HG03432 (cell line): ENCODE results near the gene TTC9.

Experiments
- ATAC-seq: cut with Tn5 transposase; IDR thresholded peaks from one replicate; pipeline ENCODE4 v1.9.1; 2021; ENCODE audit warnings: mild to moderate bottlenecking, moderate library complexity; ENCODE audit not compliant: unreplicated experiment

Gene TTC9

GRCh38 chr14:70643967-70644366 is 2.3 kb downstream of the TTC9 start:
- ATAC-seq = no peak

DNA sequence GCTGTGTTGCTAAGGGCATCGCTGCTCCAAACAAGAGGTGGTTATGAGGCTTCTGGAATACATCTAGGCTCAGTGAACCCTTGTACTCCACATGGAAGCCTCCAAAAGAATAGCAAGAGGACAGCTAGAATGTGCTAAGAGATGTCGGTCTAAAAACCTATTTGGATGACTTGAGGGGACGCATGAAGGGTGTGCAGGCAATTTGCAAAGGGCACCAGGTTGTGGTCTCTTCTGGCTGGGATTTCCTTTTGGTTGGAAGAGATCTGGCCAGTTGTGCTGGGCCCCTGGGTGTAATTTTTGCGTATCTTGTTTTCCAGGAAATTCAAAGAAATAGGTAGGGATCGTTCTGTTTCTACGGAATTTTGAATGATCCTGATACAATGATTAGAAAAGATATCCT is 4.2 kb downstream of the TTC9 start:
- no peak for ATAC-seq

DNA sequence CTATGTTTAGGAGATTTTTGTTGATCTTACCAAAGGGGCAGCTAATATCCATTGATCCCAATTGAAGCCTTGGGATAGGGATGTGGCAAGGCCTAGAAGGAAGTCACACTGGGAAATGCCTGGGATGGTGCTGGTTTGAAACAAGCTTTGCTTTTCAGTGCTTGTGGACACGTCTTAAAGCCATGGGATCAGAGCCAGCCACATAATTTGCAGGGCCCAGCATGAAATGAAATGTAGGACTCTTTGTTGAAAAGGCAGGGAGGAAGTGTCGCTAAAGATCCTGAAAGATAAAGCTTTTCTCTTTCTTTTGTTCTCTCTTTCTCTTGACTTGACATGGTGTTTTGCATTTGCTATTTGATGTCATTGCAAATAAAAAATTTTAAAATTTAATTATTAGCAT is 5.0 kb downstream of the TTC9 start:
- no peak for ATAC-seq

DNA sequence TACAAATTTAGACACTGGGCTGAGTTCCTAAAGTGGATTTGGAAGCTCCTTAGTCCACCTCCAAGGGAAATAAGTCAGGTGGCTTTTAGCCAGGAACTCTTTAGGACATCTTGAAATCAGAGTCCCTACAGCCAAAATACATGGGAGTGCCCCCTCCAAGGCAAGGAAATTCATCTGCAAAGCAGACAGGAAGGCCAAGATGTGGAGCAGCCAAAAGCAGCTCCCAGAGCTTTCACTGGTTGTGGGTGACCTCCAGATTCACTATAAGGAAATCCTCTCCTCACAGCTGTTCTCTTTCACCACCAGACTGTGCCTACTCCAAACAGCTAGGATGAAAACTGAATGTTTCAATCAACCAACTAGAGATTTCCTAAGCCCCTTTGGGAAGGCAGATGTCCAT is 6.6 kb downstream of the TTC9 start:
- no peak for ATAC-seq

- ATAC-seq = no peak
Observed at GRCh38 chr14:70649803-70650202, 8.1 kb downstream of the TTC9 start.

GRCh38 chr14:70651522-70651921 is 9.8 kb downstream of the TTC9 start:
- no peak for ATAC-seq

- no peak for ATAC-seq
Observed at GRCh38 chr14:70652871-70653270, 11.2 kb downstream of the TTC9 start.

GRCh38 chr14:70653662-70654061 is 11.9 kb downstream of the TTC9 start:
- no peak for ATAC-seq

DNA sequence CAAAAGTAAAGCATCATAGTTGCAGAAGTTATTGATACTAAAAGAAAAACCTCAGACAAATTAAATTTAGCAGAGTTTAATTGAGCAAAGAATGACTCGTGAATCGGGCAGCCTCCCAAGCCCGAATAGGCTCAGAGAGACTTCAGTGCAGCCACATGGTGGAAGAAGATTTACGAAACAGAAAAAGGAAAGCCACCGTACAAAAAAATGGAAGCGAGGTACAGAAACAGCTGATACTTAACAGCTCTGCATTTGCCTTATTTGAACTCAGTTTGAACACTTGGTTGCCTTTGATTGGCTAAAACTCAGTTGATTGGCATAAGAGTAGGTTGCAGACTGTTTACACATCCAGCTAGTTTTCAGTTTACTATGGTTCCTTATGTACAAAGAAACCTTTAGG is 12.9 kb downstream of the TTC9 start:
- ATAC-seq = peak; percentile 28

DNA sequence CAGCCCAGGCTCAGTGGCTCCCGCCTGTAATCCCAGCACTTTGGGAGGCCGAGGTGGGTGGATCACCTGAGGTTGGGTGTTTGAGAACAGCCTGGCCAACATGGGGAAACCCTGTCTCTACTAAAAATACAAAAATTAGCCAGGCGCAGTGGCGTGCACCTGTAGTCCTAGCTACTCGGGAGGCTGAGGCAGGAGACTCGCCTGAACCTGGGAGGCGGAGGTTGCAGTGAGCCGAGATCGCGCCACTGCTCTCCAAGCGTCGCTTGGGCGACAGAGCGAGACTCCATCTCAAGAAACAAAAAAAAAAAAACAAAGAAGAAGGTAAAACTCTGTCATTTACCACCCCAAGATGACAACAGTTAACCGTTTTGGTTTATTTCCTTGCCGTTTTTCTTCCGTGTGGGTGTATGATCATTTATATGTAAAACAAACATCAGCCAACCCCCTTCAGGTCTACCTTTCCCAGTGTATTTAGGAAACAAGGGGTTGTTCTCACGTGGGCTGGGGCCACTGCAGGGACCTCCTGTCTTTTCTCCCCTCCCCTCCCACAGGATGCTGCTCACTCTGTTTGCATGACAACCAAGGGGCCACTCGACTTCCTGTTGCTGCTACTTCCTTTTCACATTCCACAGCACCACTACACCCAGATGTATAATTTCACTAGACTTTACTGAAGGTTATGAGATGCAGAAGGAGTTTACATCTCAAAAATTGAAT is 13.6 kb downstream of the TTC9 start:
- ATAC-seq = peak; percentile 81

- ATAC-seq = no peak
Observed at GRCh38 chr14:70658899-70659298, 17.2 kb downstream of the TTC9 start.

- ATAC-seq = no peak
Observed at GRCh38 chr14:70660967-70661893, 19.5 kb downstream of the TTC9 start.

DNA sequence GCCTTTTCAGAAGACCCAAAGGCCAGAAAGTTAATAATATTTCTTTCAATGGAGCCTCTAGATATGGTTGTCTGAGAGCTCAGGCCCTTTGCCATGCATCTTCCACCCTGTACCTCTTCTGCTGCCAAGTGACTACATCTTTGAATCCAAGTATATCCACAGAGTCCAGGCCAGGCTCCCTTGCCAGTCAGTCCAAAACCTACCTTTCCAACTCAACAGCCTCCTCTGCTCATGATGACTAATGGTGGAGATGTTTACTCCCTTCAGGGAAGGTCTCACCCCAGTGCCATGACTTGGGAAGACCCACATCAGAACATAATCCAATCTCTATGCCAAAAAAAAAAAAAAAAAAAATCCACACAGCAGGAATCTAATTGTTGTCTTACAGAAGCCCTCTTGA is 20.4 kb downstream of the TTC9 start:
- no peak for ATAC-seq

- no peak for ATAC-seq
Observed at GRCh38 chr14:70662816-70663215, 21.1 kb downstream of the TTC9 start.

DNA sequence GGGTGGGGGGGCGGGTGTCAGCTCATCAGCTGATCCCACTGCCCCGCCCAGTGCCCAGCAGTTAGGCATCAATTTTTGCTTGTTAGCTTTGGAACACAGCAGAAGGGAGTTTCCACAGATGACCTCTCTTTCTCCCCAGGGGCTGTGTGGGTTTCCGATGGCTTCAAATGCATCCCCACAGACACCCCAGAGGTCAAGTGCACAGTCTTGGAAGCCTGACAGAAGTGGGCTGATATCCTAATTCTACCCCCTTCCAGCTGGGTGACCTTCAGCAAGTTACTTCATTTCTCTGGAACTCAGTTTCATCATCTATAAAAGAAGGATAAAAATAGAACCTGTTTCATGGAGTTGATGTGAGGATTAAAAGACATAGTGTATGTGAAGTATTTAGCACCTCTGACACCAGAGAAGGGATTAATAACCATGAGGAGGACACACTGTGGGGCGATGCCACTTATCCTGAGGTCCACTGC is 22.0 kb downstream of the TTC9 start:
- peak; percentile 53 for ATAC-seq

DNA sequence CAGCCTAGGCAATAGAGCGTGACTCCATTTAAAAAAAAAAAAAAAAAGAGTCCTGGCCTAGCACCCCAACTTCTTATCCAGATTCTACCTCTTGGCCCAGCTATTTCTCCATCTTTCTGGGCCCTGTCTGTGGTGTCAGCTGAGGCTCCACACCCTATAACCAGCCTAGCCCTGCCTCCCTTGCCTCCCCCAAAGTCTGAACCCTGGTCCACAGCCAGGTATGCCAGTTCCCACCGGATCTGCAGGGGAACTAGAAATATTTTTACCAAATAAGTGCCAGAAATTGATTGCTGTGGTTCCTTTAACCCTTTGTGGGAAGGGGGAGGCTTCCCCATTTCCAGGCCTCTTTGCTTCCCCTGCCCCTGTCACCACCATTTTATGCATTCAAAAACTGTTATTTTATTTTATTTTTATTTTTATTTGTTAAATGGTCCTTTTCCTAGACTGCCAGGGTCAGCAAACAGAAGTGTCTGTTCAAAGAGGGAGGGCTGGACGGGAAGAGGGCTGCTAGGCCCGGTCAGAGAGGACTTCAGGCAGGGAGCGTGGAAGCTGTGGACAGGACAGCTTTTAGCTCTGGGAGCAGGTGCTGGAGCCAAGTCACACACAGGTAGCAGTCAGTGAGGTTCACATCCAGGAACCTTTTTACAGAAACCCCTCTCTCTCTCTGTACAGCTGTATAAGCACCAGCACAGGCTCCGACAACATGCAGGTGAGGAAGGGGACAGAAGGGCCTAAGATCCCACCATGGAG is 23.2 kb downstream of the TTC9 start:
- no peak for ATAC-seq

GRCh38 chr14:70665448-70666360 is 24.0 kb downstream of the TTC9 start:
- peak; percentile 49 for ATAC-seq

DNA sequence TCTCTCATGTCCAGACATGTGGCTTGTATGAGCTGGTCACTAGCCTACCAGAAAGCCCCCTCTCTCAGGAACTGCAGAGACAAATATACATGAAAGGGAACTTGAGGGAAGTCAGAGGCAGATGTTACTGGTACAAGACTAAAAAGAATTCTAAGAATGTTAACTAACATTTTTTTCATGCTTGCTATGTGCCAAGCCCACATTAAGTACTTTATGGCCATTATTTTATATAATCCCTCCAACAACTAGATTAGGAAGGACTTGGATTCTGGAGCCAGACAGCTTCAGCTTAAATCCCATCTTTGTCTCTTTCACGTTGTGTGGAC is 24.6 kb downstream of the TTC9 start:
- no peak for ATAC-seq

GRCh38 chr14:70670992-70671651 is 29.4 kb downstream of the TTC9 start:
- ATAC-seq = no peak
